Prostate gland (tissue), 2 donors: ENCODE results near the gene LGI1.

Experiments used
- POLR2A ChIP-seq: fragments of 450-650 bp; IDR thresholded peaks from one replicate; pipeline ENCODE4 v1.6.1; 2016; ENCODE audit warnings: antibody characterized with exemption, mild to moderate bottlenecking
- POLR2AphosphoS5 ChIP-seq: sonication (generic); formaldehyde crosslinking; IDR thresholded peaks from one replicate; pipeline ENCODE4 v1.6.1; 2017; ENCODE audit warnings: antibody characterized with exemption
- TF ChIP-seq, protein P1 (sequence below), 4 experiments: fragments of 200-600 bp in 2 of 4; fragments of 450-650 bp in 2 of 4; sonication (generic) in 2 of 4; IDR thresholded peaks; 1 replicate in 3 of 4; 2 replicates in 1 of 4; pipeline ENCODE4 v1.5.1; 2016 to 2019; ENCODE audit warnings: antibody characterized with exemption in 4 of 4, mild to moderate bottlenecking in 2 of 4, moderate library complexity in 2 of 4

DNA sequence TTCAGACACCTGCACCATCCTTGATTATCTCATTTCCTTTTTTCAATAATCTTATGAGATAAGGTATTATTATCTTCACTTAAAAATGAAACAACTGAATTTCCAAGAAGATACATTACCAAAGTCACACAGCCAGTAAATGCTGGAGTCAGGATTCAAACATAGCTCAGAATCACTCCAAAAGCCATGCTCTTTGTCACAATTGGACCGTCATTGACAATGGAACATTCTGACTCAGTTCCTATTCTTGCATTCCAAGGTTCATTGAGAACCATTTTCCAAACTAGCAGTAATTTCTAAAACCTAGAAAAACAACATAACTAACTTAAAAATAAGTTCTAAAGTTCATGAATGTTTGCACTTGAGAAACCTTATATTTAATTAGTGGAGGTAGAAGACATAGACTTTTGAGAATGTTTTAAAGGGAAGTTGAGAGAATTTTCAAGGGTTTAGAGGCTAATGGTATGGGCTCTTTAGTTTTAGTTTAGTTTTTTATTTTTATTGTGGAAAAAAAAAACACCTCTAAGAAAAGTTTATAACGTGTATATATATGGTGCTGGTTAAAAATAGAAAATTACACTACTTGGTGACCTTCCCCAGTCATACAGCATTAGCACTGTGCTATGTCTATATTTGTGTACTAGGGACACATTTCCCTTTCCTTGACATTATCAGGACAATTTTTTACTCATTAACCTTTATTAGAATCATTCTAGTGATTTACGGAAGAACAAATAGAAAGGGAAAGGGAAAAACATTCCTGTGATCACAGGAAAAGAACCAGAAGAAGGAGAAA is 30.9 kb downstream of the LGI1 start:
- TF ChIP-seq, protein P1, sequence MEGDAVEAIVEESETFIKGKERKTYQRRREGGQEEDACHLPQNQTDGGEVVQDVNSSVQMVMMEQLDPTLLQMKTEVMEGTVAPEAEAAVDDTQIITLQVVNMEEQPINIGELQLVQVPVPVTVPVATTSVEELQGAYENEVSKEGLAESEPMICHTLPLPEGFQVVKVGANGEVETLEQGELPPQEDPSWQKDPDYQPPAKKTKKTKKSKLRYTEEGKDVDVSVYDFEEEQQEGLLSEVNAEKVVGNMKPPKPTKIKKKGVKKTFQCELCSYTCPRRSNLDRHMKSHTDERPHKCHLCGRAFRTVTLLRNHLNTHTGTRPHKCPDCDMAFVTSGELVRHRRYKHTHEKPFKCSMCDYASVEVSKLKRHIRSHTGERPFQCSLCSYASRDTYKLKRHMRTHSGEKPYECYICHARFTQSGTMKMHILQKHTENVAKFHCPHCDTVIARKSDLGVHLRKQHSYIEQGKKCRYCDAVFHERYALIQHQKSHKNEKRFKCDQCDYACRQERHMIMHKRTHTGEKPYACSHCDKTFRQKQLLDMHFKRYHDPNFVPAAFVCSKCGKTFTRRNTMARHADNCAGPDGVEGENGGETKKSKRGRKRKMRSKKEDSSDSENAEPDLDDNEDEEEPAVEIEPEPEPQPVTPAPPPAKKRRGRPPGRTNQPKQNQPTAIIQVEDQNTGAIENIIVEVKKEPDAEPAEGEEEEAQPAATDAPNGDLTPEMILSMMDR (IDR thresholded peaks at IDR 0.05) = no peak
- TF ChIP-seq POLR2A (no peak), POLR2AphosphoS5 (no peak)
